ENCODE data around the gene SCAF1. TPM values are rescaled to one million over a fixed set of nuclear protein-coding genes. Genes with fewer than 3 reads are reported as not detected.

Gene SCAF1
- total RNA-seq, 1 donor from 2014 or later = 89.9 TPM

DNA sequence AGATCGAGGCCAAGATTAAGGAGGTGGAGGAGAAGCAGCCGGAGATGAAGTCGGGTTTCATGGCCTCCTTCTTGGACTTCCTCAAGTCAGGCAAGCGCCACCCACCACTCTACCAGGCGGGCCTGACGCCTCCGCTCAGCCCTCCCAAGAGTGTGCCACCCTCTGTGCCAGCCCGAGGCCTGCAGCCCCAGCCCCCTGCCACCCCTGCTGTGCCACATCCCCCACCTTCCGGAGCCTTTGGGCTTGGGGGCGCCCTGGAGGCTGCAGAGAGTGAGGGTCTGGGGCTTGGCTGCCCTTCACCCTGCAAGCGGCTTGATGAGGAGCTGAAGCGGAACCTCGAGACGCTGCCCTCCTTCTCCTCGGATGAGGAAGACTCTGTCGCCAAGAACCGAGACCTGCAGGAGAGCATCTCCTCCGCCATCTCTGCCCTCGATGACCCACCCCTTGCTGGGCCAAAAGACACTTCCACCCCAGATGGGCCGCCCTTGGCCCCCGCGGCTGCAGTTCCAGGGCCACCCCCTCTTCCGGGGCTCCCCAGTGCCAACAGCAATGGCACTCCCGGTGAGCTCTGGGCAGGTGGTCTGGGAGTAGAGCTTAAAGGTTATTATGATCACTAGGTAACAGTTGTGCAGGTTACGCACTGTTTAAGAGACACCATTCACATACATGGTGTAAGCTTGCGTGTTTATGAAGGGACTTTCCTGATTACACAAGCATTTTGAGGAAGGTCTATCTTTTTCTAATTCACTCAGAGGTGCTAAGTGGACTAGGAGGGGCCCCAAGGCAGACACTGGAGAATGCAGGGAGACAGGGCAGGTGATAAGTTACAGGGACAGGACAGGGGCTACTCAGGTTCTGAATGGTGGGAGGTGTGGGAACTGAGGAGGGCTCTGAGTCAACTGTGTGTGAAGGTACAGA is 42.4 kb upstream of the SCAF1 start:
- Mint-ChIP-seq H3K27ac (no peak overlapping the region), H3K9me3 (no peaks in the 10 kb centered on the region), H3K36me3 (peaks cover 29% of the 10 kb centered on the region), H3K27me3 (ENCODE audit: low read depth) (no peaks in the 10 kb centered on the region), H3K4me3 (no peak overlapping the region), H3K4me1 (no peaks in the 10 kb centered on the region)
- DNase-seq (ENCODE audit: low spot score in 2 of 2, unreplicated experiment in 2 of 2) = no peak
- TF ChIP-seq, protein P1, sequence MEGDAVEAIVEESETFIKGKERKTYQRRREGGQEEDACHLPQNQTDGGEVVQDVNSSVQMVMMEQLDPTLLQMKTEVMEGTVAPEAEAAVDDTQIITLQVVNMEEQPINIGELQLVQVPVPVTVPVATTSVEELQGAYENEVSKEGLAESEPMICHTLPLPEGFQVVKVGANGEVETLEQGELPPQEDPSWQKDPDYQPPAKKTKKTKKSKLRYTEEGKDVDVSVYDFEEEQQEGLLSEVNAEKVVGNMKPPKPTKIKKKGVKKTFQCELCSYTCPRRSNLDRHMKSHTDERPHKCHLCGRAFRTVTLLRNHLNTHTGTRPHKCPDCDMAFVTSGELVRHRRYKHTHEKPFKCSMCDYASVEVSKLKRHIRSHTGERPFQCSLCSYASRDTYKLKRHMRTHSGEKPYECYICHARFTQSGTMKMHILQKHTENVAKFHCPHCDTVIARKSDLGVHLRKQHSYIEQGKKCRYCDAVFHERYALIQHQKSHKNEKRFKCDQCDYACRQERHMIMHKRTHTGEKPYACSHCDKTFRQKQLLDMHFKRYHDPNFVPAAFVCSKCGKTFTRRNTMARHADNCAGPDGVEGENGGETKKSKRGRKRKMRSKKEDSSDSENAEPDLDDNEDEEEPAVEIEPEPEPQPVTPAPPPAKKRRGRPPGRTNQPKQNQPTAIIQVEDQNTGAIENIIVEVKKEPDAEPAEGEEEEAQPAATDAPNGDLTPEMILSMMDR (IDR thresholded peaks at IDR 0.05; ENCODE audit: unreplicated experiment) = no peak

DNA sequence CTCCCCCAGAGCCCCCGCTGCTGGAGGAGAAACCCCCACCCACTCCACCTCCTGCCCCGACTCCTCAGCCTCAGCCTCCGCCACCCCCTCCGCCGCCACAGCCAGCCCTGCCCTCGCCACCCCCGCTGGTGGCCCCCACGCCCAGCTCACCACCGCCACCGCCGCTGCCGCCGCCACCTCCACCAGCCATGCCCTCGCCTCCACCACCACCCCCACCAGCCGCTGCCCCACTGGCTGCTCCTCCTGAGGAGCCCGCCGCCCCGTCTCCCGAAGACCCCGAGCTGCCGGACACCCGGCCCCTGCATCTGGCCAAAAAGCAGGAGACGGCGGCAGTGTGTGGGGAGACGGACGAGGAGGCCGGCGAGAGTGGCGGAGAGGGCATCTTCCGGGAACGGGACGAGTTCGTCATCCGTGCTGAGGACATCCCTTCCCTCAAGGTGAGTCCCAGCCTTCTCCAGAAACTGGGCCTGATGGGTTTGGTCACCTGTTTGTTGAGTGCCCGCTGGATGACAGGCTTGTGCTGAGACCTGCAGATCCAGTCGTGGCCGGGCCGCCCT is 40.4 kb upstream of the SCAF1 start:
- Mint-ChIP-seq H3K9me3 (no peaks in the 10 kb centered on the region), H3K4me3 (no peak overlapping the region), H3K36me3 (peaks cover 33% of the 10 kb centered on the region), H3K27ac (no peak overlapping the region), H3K4me1 (no peaks in the 10 kb centered on the region), H3K27me3 (ENCODE audit: low read depth) (no peaks in the 10 kb centered on the region)
- TF ChIP-seq, protein P1 (IDR thresholded peaks at IDR 0.05; ENCODE audit: unreplicated experiment) = no peak
- DNase-seq (ENCODE audit: low spot score in 2 of 2, unreplicated experiment in 2 of 2) = no peak

GRCh38 chr19:49602806-49603205 is 39.2 kb upstream of the SCAF1 start:
- Mint-ChIP-seq H3K27ac (no peak overlapping the region), H3K9me3 (no peaks in the 10 kb centered on the region), H3K4me1 (no peaks in the 10 kb centered on the region), H3K27me3 (ENCODE audit: low read depth) (no peaks in the 10 kb centered on the region), H3K4me3 (no peak overlapping the region), H3K36me3 (peaks cover 36% of the 10 kb centered on the region)
- no peak for DNase-seq (ENCODE audit: low spot score in 2 of 2, unreplicated experiment in 2 of 2)
- TF ChIP-seq, protein P1 (IDR thresholded peaks at IDR 0.05; ENCODE audit: unreplicated experiment) = no peak

- H3K27ac Mint-ChIP-seq = no peak overlapping the region
- TF ChIP-seq, protein P1 (IDR thresholded peaks at IDR 0.05; ENCODE audit: unreplicated experiment) = no peak
Observed at GRCh38 chr19:49605605-49606004, 36.4 kb upstream of the SCAF1 start.

GRCh38 chr19:49609499-49610092 is 32.4 kb upstream of the SCAF1 start:
- H3K36me3 Mint-ChIP-seq = peaks cover 20% of the 10 kb centered on the region
- DNase-seq (ENCODE audit: low spot score in 2 of 2, unreplicated experiment in 2 of 2) = no peak
- no peaks in the 10 kb centered on the region for H3K4me1 Mint-ChIP-seq
- no peaks in the 10 kb centered on the region for H3K27me3 Mint-ChIP-seq (ENCODE audit: low read depth)
- H3K4me3 Mint-ChIP-seq = no peak overlapping the region
- no peak overlapping the region for H3K27ac Mint-ChIP-seq
- no peaks in the 10 kb centered on the region for H3K9me3 Mint-ChIP-seq
- TF ChIP-seq, protein P1 (IDR thresholded peaks at IDR 0.05; ENCODE audit: unreplicated experiment) = no peak

More at GRCh38 chr19:49605605-49606004, 36.4 kb upstream of the SCAF1 start:
- H3K9me3 Mint-ChIP-seq = no peaks in the 10 kb centered on the region
- no peaks in the 10 kb centered on the region for H3K27me3 Mint-ChIP-seq (ENCODE audit: low read depth)
- peaks cover 30% of the 10 kb centered on the region for H3K36me3 Mint-ChIP-seq
- no peak overlapping the region for H3K4me3 Mint-ChIP-seq
- H3K4me1 Mint-ChIP-seq = no peaks in the 10 kb centered on the region
- DNase-seq (ENCODE audit: low spot score in 2 of 2, unreplicated experiment in 2 of 2) = no peak
